Osteoblast (primary cell): ENCODE data around the gene TNRC18. TPM values are rescaled to one million over a fixed set of nuclear protein-coding genes. Genes with fewer than 3 reads are reported as not detected.
A peak's percentile ranks its signal among the peaks of the same experiment; 100 is the strongest.

Experiments used
- DNase-seq: peaks from one replicate; pipeline ENCODE4 v3.0.0; 2011; ENCODE audit warnings: low spot score, mixed read lengths; ENCODE audit not compliant: insufficient read length; ENCODE audit errors: missing footprints
- H2AFZ ChIP-seq: 2 replicates; pipeline ENCODE4 v1.6.0; 2011; ENCODE audit warnings: mild to moderate bottlenecking, low read length
- H3K27ac ChIP-seq: 2 replicates; pipeline ENCODE4 v1.5.1; 2011; ENCODE audit warnings: mild to moderate bottlenecking, low read depth, low read length, moderate library complexity
- H3K27me3 ChIP-seq: 2 replicates; pipeline ENCODE4 v1.6.0; 2012; ENCODE audit warnings: mild to moderate bottlenecking, control low read depth, inconsistent platforms, low read length, moderate library complexity; ENCODE audit not compliant: insufficient read depth
- H3K36me3 ChIP-seq: 2 replicates; pipeline ENCODE4 v1.5.1; 2011; ENCODE audit warnings: mild to moderate bottlenecking, low read length, control low read depth, moderate library complexity; ENCODE audit not compliant: insufficient read depth
- H3K4me1 ChIP-seq: 2 replicates; pipeline ENCODE4 v1.5.1; 2011; ENCODE audit warnings: mild to moderate bottlenecking, low read length, control low read depth, moderate library complexity; ENCODE audit not compliant: insufficient read depth
- H3K4me2 ChIP-seq: 2 replicates; pipeline ENCODE4 v1.6.0; 2011; ENCODE audit warnings: mild to moderate bottlenecking, low read length; ENCODE audit not compliant: insufficient read depth
- H3K4me3 ChIP-seq: fragments of 200-600 bp; sonication (generic); 3 replicates; pipeline ENCODE4 v1.5.1; 2012; ENCODE audit warnings: mild to moderate bottlenecking, low read length, inconsistent platforms; ENCODE audit not compliant: insufficient read depth
- H3K79me2 ChIP-seq: 2 replicates; pipeline ENCODE4 v1.6.0; 2012; ENCODE audit warnings: mild to moderate bottlenecking, low read length, control low read depth, inconsistent platforms; ENCODE audit not compliant: insufficient read depth
- H3K9me3 ChIP-seq: 2 replicates; pipeline ENCODE4 v1.5.1; 2011; ENCODE audit warnings: low read depth, low read length, control low read depth
- H4K20me1 ChIP-seq: 2 replicates; pipeline ENCODE4 v1.6.0; 2012; ENCODE audit warnings: mild to moderate bottlenecking, low read length, control low read depth; ENCODE audit not compliant: insufficient read depth
- CTCF ChIP-seq: IDR thresholded peaks from 2 replicates; pipeline ENCODE4 v1.5.1; 2011; ENCODE audit warnings: mild to moderate bottlenecking, low read depth, low read length, moderate library complexity; ENCODE audit errors: extremely low read depth
- total RNA-seq: library from RNA; depleted of rRNA; stranded (reverse); fragments of >200 nt; gene quantifications from 2 replicates; pipeline ENCODE4 v1.2.3, GENCODE V29; 2012

The TNRC18 gene
- total RNA-seq, 1 donor, result 83.6 TPM

- no peaks in the 10 kb centered on the region for H3K4me1 ChIP-seq
- no peak overlapping the region for H3K4me3 ChIP-seq
- no peaks in the 10 kb centered on the region for H3K79me2 ChIP-seq
- no peak overlapping the region for H3K27ac ChIP-seq
- DNase-seq, result peak; percentile 67
- H3K9me3 ChIP-seq, result no peaks in the 10 kb centered on the region
- H3K36me3 ChIP-seq, result no peaks in the 10 kb centered on the region
- no peak for TF ChIP-seq CTCF
- H3K27me3 ChIP-seq, result no peaks in the 10 kb centered on the region
- no peak overlapping the region for H2AFZ ChIP-seq
- peaks cover 8% of the 10 kb centered on the region for H4K20me1 ChIP-seq
- H3K4me2 ChIP-seq, result no peak overlapping the region
Observed at GRCh38 chr7:5445981-5446594, 22.5 kb upstream of the TNRC18 start.

GRCh38 chr7:5443678-5444077, 20.0 kb upstream of the TNRC18 start:
- DNase-seq, result peak; percentile 48
- Histone ChIP-seq H3K36me3 (no peaks in the 10 kb centered on the region), H2AFZ (no peak overlapping the region), H3K27ac (no peak overlapping the region), H3K4me1 (no peaks in the 10 kb centered on the region), H3K9me3 (no peaks in the 10 kb centered on the region), H3K4me3 (no peak overlapping the region), H3K4me2 (no peak overlapping the region), H3K79me2 (no peaks in the 10 kb centered on the region), H3K27me3 (no peaks in the 10 kb centered on the region), H4K20me1 (peaks cover 10% of the 10 kb centered on the region)
- TF ChIP-seq CTCF, result no peak

GRCh38 chr7:5442757-5443305, 19.2 kb upstream of the TNRC18 start:
- H3K27me3 ChIP-seq, result no peaks in the 10 kb centered on the region
- H3K4me2 ChIP-seq, result no peak overlapping the region
- DNase-seq, result peak; percentile 72
- no peaks in the 10 kb centered on the region for H3K4me1 ChIP-seq
- no peak overlapping the region for H3K27ac ChIP-seq
- peaks cover 13% of the 10 kb centered on the region for H4K20me1 ChIP-seq
- no peak for TF ChIP-seq CTCF
- no peaks in the 10 kb centered on the region for H3K79me2 ChIP-seq
- no peak overlapping the region for H2AFZ ChIP-seq
- no peaks in the 10 kb centered on the region for H3K9me3 ChIP-seq
- H3K36me3 ChIP-seq, result peaks cover 3% of the 10 kb centered on the region
- H3K4me3 ChIP-seq, result no peak overlapping the region

GRCh38 chr7:5441840-5442503, 18.3 kb upstream of the TNRC18 start:
- DNase-seq, result peak; percentile 70

More at GRCh38 chr7:5441840-5442503, 18.3 kb upstream of the TNRC18 start:
- TF ChIP-seq CTCF, result no peak
- no peaks in the 10 kb centered on the region for H3K27me3 ChIP-seq
- H3K4me2 ChIP-seq, result no peak overlapping the region
- no peak overlapping the region for H3K27ac ChIP-seq
- H3K36me3 ChIP-seq, result peaks cover 9% of the 10 kb centered on the region
- peaks cover 13% of the 10 kb centered on the region for H4K20me1 ChIP-seq
- no peak overlapping the region for H3K4me3 ChIP-seq
- H3K79me2 ChIP-seq, result no peaks in the 10 kb centered on the region
- peaks cover 6% of the 10 kb centered on the region for H3K9me3 ChIP-seq
- no peak overlapping the region for H2AFZ ChIP-seq
- no peaks in the 10 kb centered on the region for H3K4me1 ChIP-seq
